HG03108 (cell line): ENCODE results near the gene HHIPL1.
"Not testable (repeated sequence)": the region's sequence is repeated elsewhere in the genome, so short reads cannot be mapped to it uniquely, and the experiment has no call there.

Experiments
- ATAC-seq: cut with Tn5 transposase; IDR thresholded peaks from one replicate; pipeline ENCODE4 v1.9.1; 2021; ENCODE audit warnings: moderate library complexity; ENCODE audit not compliant: unreplicated experiment

HHIPL1 gene

GRCh38 chr14:99657645-99658155, 12.8 kb downstream of the HHIPL1 start:
- ATAC-seq, result no peak

- ATAC-seq, result no peak
Measured at GRCh38 chr14:99658218-99658845, 13.4 kb downstream of the HHIPL1 start.

- ATAC-seq, result no peak
Measured at GRCh38 chr14:99659333-99659741, 14.4 kb downstream of the HHIPL1 start.

GRCh38 chr14:99660006-99660566, 15.2 kb downstream of the HHIPL1 start:
- no peak for ATAC-seq

GRCh38 chr14:99660794-99661193, 15.9 kb downstream of the HHIPL1 start:
- no peak for ATAC-seq

- not testable (repeated sequence) for ATAC-seq
Measured at GRCh38 chr14:99661206-99661605, 16.3 kb downstream of the HHIPL1 start.

- no peak for ATAC-seq
Measured at GRCh38 chr14:99662846-99663245, 17.9 kb downstream of the HHIPL1 start.

- ATAC-seq, result no peak
Measured at GRCh38 chr14:99663386-99664057, 18.6 kb downstream of the HHIPL1 start.

GRCh38 chr14:99664058-99664936, 19.4 kb downstream of the HHIPL1 start:
- ATAC-seq, result no peak

- ATAC-seq, result no peak
Measured at GRCh38 chr14:99664937-99665273, 20.0 kb downstream of the HHIPL1 start.

- no peak for ATAC-seq
Measured at GRCh38 chr14:99666533-99666932, 21.6 kb downstream of the HHIPL1 start.

- ATAC-seq, result no peak
Measured at GRCh38 chr14:99667045-99667444, 22.1 kb downstream of the HHIPL1 start.

GRCh38 chr14:99667821-99668220, 22.9 kb downstream of the HHIPL1 start:
- ATAC-seq, result no peak

GRCh38 chr14:99668307-99669295, 23.7 kb downstream of the HHIPL1 start:
- ATAC-seq, result no peak

GRCh38 chr14:99670361-99671234, 25.7 kb downstream of the HHIPL1 start:
- ATAC-seq, result no peak

- ATAC-seq, result no peak
Measured at GRCh38 chr14:99671235-99672224, 26.6 kb downstream of the HHIPL1 start.

- peak; percentile 66 for ATAC-seq
Measured at GRCh38 chr14:99672506-99673304, 27.8 kb downstream of the HHIPL1 start.
